IPS DF 4.7 (cell line): Measurements from ENCODE around the gene NUDT16.

ENCODE experiments used
- DNase-seq: peaks from one replicate; pipeline ENCODE4 v3.0.0-alpha.2; 2013; ENCODE audit warnings: low spot score; ENCODE audit errors: extremely low read depth

NUDT16 gene

DNA sequence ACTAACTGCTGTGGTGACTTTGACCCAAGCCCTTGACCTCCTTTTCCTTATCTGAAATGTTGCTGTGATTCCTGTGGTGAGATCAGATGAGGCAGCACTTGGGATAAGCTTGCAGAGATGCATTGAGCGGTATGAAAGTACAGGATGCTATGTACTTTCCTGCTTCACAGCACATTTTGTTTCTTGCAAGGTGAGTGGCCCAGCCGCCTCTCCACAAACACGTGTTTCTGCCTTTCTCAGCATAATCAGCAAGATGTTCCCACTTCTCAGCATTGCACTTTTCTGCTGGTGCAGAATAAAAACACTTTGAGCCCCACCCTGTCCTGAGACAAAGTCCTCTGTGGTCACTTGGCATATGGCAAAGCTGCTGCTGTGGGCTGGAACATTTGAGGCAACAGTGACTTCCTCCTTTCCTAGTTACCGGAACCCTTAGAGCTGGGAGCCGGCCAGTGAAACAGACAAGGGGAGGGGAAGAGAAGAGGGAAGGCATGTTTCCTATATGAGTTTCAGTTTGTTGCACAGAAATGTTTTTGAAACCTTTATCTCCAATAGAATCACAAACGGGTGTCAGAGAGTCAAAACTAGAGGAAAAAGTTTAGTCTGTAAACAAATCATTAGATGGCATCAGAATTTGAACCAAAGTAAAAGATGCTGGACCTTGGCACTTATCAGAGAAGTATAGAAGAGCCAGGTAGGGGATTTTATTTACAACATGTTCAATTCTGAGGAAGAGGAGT, 5.0 kb downstream of the NUDT16 start:
- DNase-seq = no peak

DNA sequence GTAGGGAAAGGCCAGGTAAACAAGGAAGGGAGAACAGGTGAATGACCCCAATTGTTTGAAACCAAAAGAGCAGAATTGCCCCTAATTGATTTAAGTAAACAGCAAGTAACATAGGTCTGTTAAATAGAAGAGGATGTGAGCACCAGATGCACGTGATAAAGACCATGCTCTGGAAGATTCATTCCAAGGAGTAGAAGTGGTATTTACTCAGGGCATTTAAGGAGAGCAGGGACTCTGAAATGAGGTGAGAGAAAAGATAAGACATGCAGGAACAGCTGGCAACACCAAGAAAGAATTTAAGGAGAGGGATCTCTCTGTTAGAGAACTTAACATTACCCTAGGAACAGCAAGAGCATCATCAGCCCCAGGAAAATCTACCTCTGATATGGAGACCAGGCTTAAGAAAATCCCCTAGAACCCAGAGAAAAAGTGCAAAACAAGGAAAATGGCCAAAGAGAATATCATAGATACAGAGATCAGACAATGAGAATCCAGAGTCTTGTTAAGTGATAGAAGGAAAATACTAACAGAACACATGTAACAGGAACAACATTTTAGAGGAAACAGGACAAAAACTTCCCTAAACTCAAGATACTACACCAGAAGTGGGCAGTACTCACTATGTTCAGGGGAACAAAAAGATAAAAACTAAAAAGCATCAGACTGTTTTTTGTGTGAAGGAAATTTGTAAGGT, 6.4 kb downstream of the NUDT16 start:
- no peak for DNase-seq

DNA sequence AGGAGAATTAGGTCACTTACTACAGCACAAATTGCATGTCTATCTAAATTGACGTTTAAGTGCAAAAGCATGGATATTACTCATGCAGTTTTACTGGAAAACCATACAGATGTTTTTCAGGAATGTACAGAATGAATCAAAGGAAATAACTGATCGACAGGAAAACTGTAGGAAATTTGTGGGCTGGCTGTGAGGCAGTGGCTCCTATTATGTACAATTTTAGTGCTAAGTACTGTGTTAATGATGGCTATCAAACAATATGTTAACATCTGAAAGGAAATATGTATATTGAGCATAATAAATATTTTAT, 6.9 kb downstream of the NUDT16 start:
- DNase-seq = no peak

DNA sequence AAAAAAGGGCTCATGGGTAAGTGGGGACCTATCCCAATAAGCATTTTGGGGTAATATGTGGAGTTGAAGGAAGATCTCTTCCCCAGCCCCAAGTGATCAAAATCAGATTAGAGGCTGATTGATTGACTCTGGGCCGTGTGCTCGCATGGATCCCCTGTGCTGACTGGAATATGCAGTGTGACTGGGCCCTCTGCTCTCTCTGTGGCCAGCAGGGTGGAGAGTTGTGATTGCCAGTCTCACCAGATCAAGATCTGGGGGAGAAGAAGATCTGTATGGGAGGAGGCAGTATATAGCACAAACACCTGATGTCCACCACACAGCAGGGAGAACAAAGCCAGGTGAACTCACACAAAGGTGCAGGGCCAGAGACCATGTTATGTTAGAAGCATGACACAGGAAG, 8.8 kb downstream of the NUDT16 start:
- no peak for DNase-seq

DNA sequence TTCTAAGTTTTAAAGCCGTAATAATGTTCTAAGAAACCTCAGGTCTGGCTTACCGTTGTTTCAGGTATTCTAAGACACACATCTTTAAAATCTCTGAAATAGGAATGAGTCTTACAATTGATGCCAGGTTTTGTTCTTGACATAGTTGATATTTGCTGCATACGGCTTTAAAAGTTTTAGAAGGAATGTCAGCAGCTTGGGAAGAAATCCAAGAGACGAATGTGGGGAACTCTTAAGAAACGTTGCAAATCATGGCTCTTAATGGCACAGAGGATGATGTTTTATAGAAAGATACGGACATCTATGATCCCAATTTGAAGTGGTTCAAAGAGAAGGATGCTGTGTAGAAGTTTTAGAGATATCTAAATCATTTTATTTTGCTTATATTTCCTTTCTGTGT, 11.5 kb downstream of the NUDT16 start:
- DNase-seq = no peak

DNA sequence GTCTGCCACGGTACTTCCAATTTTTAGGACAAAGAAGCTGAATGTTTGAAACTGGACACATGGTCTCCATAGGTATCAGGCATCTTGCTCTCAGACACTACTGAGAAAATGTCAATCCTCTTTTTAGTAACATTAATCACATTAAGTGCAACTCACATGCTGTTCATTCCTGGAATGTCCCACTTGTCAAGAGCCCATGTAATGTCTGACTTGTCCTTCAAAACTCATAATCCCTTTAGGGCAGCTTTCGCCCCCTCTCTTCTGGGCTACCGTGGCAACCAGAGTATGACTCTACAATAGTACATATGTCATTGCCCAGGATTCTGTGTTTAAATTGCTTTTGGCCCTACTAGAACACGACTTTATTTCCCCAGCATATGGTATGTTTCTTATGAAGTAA, 12.3 kb downstream of the NUDT16 start:
- DNase-seq = no peak

DNA sequence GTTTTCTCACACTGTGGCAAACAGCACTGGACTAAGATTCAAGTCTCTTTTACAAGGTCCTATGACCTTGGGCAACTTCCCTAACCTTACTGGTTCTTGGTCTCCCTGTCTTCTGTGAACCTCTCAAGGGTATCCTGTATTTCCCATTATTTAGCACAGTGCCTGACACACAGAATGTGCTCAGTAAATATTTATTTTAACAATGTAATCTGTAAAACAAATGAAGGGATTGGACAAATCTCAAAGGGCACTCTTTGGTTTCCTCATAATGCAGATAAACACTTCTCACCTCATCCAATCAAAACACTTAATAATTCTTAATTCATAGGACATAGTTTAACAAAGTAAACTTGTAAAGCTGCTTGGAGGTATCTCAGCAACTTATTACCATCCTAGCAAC, 12.8 kb downstream of the NUDT16 start:
- DNase-seq = no peak

GRCh38 chr3:131396170-131396569, 14.6 kb downstream of the NUDT16 start:
- no peak for DNase-seq

GRCh38 chr3:131397889-131398288, 16.3 kb downstream of the NUDT16 start:
- no peak for DNase-seq

GRCh38 chr3:131401978-131402377, 20.4 kb downstream of the NUDT16 start:
- DNase-seq = no peak

- DNase-seq = no peak
These were observed 20.9 kb downstream of the NUDT16 start for GRCh38 chr3:131402391-131403039.

DNA sequence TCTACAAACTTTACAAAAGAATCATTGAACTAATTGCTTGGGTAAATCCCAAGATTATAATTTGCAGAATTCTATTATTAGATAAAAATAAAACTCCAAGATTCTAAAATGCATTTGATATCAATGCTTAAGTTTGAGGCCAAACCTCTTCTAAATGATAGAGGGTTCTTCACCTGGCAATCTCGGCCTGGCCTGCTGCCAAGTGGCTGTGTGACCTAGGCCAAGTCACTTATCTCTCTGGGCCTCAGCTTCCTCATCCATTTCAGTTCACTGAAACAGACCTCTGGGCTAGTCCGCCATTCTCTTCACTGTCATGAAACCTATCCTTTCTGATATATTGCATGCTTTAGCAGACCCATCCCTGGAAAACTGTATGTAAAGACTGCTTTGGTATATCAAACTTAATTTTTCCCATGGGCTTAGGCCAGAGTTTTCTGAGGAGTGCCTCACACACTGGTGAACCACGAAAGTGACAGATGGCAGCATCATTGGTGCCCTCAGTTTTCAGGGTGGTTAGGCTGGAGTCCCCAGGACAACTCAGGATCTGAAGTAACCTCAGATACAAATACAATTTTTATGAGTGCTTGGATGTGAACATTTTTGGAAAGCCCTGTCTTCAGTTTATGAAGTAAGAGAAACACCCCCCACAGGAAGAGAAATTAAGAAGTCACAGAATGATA, 21.8 kb downstream of the NUDT16 start:
- no peak for DNase-seq

GRCh38 chr3:131405411-131405810, 23.8 kb downstream of the NUDT16 start:
- no peak for DNase-seq

DNA sequence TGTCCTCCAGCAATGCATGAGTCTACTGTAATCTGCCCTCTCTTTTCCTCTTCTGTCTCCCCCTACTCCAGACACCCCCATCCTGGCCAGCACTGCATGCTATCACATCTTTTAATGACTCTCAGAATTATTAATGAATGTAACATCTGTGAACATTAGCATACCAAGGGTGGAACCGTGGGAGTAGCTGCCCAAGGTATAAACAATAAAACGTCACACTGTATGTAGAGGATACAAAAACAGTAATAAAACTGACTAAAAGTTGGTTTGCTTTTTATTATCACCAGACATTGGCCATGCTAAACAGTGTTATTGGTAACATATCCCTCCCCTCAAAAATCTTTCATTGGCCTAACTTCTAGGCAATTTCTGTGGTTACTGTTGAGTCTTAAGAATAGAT, 24.7 kb downstream of the NUDT16 start:
- no peak for DNase-seq

GRCh38 chr3:131417751-131418150, 36.2 kb downstream of the NUDT16 start:
- DNase-seq = no peak

- no peak for DNase-seq
These were observed 39.7 kb downstream of the NUDT16 start for GRCh38 chr3:131421301-131421700.

DNA sequence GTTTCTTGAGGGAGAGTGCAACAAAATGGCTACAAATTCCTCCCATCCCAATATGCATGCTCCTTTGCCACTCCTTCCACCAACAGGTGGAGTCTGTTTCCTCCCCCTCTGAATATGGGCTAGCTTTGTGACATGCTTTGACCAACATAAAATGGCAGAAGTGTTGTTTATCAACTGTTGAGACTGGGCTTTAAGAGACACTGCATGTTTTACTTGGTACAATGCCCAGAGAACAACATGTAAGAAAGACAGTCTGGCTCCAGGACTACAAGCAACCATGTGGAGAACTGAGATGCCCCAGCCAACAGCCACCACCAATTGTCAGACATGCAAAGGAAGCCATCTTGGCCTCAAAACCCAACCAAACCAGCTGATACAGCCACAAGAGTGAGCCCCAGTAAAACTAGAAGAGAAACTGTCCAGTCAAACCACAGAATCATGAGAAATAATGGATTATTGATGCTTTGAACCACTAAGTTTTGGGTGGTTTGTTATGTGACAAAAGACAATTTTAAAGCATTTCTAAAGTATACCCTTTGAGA, 40.5 kb downstream of the NUDT16 start:
- no peak for DNase-seq

- DNase-seq = no peak
These were observed 45.7 kb downstream of the NUDT16 start for GRCh38 chr3:131427226-131427625.

- DNase-seq = no peak
These were observed 50.2 kb downstream of the NUDT16 start for GRCh38 chr3:131431754-131432153.

- no peak for DNase-seq
These were observed 50.9 kb downstream of the NUDT16 start for GRCh38 chr3:131432441-131432840.

DNA sequence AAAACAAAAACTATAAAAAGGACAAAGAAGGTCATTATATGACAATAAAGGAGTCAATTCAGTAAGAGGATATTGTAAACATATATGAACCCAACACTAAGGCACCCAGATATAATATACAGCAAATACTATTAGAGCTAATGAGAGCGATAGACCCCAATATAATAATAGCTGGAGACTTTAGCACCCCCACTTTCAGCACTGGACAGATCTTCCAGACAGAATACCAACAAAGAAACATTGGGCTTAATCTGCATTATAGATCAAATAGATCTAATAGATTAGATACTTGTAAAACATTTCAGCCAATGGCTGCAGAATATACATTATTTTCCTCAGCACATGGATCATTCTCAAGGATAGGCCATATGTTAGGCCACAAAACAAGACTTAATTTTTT, 53.4 kb downstream of the NUDT16 start:
- no peak for DNase-seq
